Astrocyte (in vitro differentiated cells and primary cell): ENCODE results near the gene C1orf52. TPM values are rescaled to one million over a fixed set of nuclear protein-coding genes. Genes with fewer than 3 reads are reported as not detected.
A peak's percentile ranks its signal among the peaks of the same experiment; 100 is the strongest.

Source experiments
- DNase-seq: peaks from one replicate; pipeline ENCODE4 v3.0.0-alpha.2; 2010; ENCODE audit warnings: low read depth
- FAIRE-seq: peaks from 2 replicates; lab custom pipeline; 2011; peaks lifted over from hg19 to GRCh38; lab: Jason Lieb, UNC
- H2AFZ ChIP-seq: 2 replicates; pipeline ENCODE4 v1.6.0; 2012; ENCODE audit warnings: low read depth, low read length, inconsistent platforms
- H3K27ac ChIP-seq: 2 replicates; pipeline ENCODE4 v1.5.1; 2011; ENCODE audit warnings: low read depth, low read length, inconsistent platforms
- H3K27me3 ChIP-seq: 2 replicates; pipeline ENCODE4 v1.6.0; 2011; ENCODE audit warnings: low read length, inconsistent platforms; ENCODE audit not compliant: insufficient read depth
- H3K36me3 ChIP-seq: 2 replicates; pipeline ENCODE4 v1.5.1; 2011; ENCODE audit warnings: low read length, inconsistent platforms; ENCODE audit not compliant: insufficient read depth
- H3K4me1 ChIP-seq: 2 replicates; pipeline ENCODE4 v1.5.1; 2011; ENCODE audit warnings: low read length, inconsistent platforms; ENCODE audit not compliant: insufficient read depth
- H3K4me2 ChIP-seq: 2 replicates; pipeline ENCODE4 v1.6.0; 2012; ENCODE audit warnings: low read length, inconsistent platforms
- H3K4me3 ChIP-seq: 2 replicates; pipeline ENCODE4 v1.5.1; 2011; ENCODE audit warnings: low read depth, mild to moderate bottlenecking, low read length, inconsistent platforms; ENCODE audit not compliant: insufficient read depth
- H3K79me2 ChIP-seq: 2 replicates; pipeline ENCODE4 v1.6.0; 2012; ENCODE audit warnings: mild to moderate bottlenecking, low read length, inconsistent platforms; ENCODE audit not compliant: insufficient read depth
- H3K9ac ChIP-seq: 2 replicates; pipeline ENCODE4 v1.6.0; 2012; ENCODE audit warnings: mild to moderate bottlenecking, low read length, inconsistent platforms
- H3K9me3 ChIP-seq: 2 replicates; pipeline ENCODE4 v1.5.1; 2012; ENCODE audit warnings: low read depth, mild to moderate bottlenecking, low read length, inconsistent platforms; ENCODE audit not compliant: insufficient read depth
- H4K20me1 ChIP-seq: 2 replicates; pipeline ENCODE4 v1.6.0; 2012; ENCODE audit warnings: low read length, inconsistent platforms; ENCODE audit not compliant: insufficient read depth
- H3K27ac Mint-ChIP-seq: one replicate; pipeline ENCODE4 v1.8.0; 2021; ENCODE audit warnings: mild to moderate bottlenecking, mixed read lengths; ENCODE audit not compliant: unreplicated experiment
- H3K27me3 Mint-ChIP-seq: one replicate; pipeline ENCODE4 v1.8.0; 2021; ENCODE audit warnings: low read depth, mixed read lengths; ENCODE audit not compliant: unreplicated experiment
- H3K36me3 Mint-ChIP-seq: one replicate; pipeline ENCODE4 v1.8.0; 2021; ENCODE audit warnings: low read depth, mixed read lengths; ENCODE audit not compliant: unreplicated experiment
- H3K4me1 Mint-ChIP-seq: one replicate; pipeline ENCODE4 v1.8.0; 2021; ENCODE audit warnings: low read depth, mixed read lengths; ENCODE audit not compliant: unreplicated experiment
- H3K4me3 Mint-ChIP-seq: one replicate; pipeline ENCODE4 v1.8.0; 2021; ENCODE audit warnings: mild to moderate bottlenecking, moderate library complexity, mixed read lengths; ENCODE audit not compliant: unreplicated experiment
- H3K9me3 Mint-ChIP-seq: one replicate; pipeline ENCODE4 v1.8.0; 2021; ENCODE audit warnings: mild to moderate bottlenecking, mixed read lengths; ENCODE audit not compliant: unreplicated experiment
- EZH2 ChIP-seq: IDR thresholded peaks from 2 replicates; pipeline ENCODE4 v1.6.1; 2012; ENCODE audit warnings: mild to moderate bottlenecking, low read length, inconsistent platforms; ENCODE audit not compliant: insufficient read depth
- total RNA-seq: library from RNA; stranded (reverse); gene quantifications from 2 replicates; pipeline ENCODE4 v1.2.1, GENCODE V29; 2021
- TF ChIP-seq, protein P1 (sequence below): IDR thresholded peaks from 2 replicates; pipeline ENCODE4 v1.5.1; 2011; ENCODE audit warnings: low read depth, mild to moderate bottlenecking, inconsistent platforms, low read length, moderate library complexity; ENCODE audit not compliant: insufficient read depth

C1orf52 gene
- total RNA-seq, 1 donor from 2014 or later = 42.4 TPM

GRCh38 chr1:85303440-85304162 is 44.1 kb upstream of the C1orf52 start:
- TF ChIP-seq EZH2 = no peak
- TF ChIP-seq, protein P1, sequence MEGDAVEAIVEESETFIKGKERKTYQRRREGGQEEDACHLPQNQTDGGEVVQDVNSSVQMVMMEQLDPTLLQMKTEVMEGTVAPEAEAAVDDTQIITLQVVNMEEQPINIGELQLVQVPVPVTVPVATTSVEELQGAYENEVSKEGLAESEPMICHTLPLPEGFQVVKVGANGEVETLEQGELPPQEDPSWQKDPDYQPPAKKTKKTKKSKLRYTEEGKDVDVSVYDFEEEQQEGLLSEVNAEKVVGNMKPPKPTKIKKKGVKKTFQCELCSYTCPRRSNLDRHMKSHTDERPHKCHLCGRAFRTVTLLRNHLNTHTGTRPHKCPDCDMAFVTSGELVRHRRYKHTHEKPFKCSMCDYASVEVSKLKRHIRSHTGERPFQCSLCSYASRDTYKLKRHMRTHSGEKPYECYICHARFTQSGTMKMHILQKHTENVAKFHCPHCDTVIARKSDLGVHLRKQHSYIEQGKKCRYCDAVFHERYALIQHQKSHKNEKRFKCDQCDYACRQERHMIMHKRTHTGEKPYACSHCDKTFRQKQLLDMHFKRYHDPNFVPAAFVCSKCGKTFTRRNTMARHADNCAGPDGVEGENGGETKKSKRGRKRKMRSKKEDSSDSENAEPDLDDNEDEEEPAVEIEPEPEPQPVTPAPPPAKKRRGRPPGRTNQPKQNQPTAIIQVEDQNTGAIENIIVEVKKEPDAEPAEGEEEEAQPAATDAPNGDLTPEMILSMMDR = no peak
- FAIRE-seq = no peak
- Mint-ChIP-seq H3K27me3 (peaks cover 6% of the 10 kb centered on the region), H3K4me3 (no peak overlapping the region), H3K36me3 (no peaks in the 10 kb centered on the region), H3K4me1 (peaks cover 5% of the 10 kb centered on the region), H3K27ac (no peak overlapping the region), H3K9me3 (no peaks in the 10 kb centered on the region)
- Histone ChIP-seq H3K4me3 (no peak overlapping the region), H3K9ac (no peak overlapping the region), H3K9me3 (no peaks in the 10 kb centered on the region), H3K27me3 (no peaks in the 10 kb centered on the region), H3K4me2 (no peak overlapping the region), H4K20me1 (no peaks in the 10 kb centered on the region), H2AFZ (no peak overlapping the region), H3K4me1 (peaks cover 11% of the 10 kb centered on the region), H3K27ac (no peak overlapping the region), H3K79me2 (no peaks in the 10 kb centered on the region), H3K36me3 (no peaks in the 10 kb centered on the region)
- DNase-seq = no peak

GRCh38 chr1:85300140-85300539 is 40.7 kb upstream of the C1orf52 start:
- H3K4me2 ChIP-seq = no peak overlapping the region
- H3K27ac Mint-ChIP-seq = peak overlapping the region; percentile 30
- H3K79me2 ChIP-seq = no peaks in the 10 kb centered on the region
- DNase-seq (no peak), FAIRE-seq (no peak)
- no peaks in the 10 kb centered on the region for H3K9me3 Mint-ChIP-seq
- no peak overlapping the region for H3K27ac ChIP-seq
- H3K27me3 ChIP-seq = no peaks in the 10 kb centered on the region
- no peak overlapping the region for H3K4me3 ChIP-seq
- H3K9me3 ChIP-seq = no peaks in the 10 kb centered on the region
- peaks cover 6% of the 10 kb centered on the region for H3K27me3 Mint-ChIP-seq
- no peaks in the 10 kb centered on the region for H4K20me1 ChIP-seq
- H3K36me3 ChIP-seq = no peaks in the 10 kb centered on the region
- H2AFZ ChIP-seq = no peak overlapping the region
- no peak overlapping the region for H3K4me3 Mint-ChIP-seq
- peaks cover 33% of the 10 kb centered on the region for H3K4me1 ChIP-seq
- peaks cover 23% of the 10 kb centered on the region for H3K4me1 Mint-ChIP-seq
- H3K9ac ChIP-seq = no peak overlapping the region
- H3K36me3 Mint-ChIP-seq = no peaks in the 10 kb centered on the region
- TF ChIP-seq, protein P1 = no peak
- TF ChIP-seq EZH2 = no peak
